Measurements from ENCODE around the gene KLC1.
A peak's percentile ranks its signal among the peaks of the same experiment; 100 is the strongest.

The KLC1 gene

GRCh38 chr14:103696466-103697071 is 67.6 kb downstream of the KLC1 start:
- TF ChIP-seq ZBTB7A (IDR thresholded peaks at IDR 0.05; ENCODE audit: low read depth) (peak; percentile 63; the same call in 1 of the 2 replicates), FOXM1 (IDR thresholded peaks at IDR 0.05; ENCODE audit: borderline replicate concordance, low read depth) (no peak)

DNA sequence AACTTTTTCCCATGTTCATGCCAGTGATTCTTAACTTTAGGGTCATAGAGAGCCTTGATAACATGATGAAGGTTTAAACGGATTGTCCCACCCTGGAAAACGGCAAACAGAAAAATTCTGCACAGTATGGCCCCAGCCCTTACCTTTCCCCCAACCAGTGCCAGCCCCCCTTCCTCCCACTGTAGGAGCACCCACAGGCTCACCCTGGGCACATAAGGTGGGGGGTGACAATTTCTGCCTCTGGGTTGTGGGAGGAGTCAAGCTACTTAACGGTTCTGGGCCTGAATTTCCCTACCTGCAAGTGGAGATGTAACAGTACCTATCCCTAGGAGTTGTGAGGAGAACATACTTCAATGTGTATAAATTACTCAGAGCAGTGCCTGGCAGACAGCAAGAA is 68.2 kb downstream of the KLC1 start:
- TF ChIP-seq TEAD4 (IDR thresholded peaks at IDR 0.05): no peak

- TF ChIP-seq FOXM1 (IDR thresholded peaks at IDR 0.05; ENCODE audit: borderline replicate concordance, low read depth) (no peak), YY1 (IDR thresholded peaks at IDR 0.05; ENCODE audit: low read depth) (no peak), TEAD4 (IDR thresholded peaks at IDR 0.05) (no peak)
These were observed 68.8 kb downstream of the KLC1 start for GRCh38 chr14:103697603-103698379.

DNA sequence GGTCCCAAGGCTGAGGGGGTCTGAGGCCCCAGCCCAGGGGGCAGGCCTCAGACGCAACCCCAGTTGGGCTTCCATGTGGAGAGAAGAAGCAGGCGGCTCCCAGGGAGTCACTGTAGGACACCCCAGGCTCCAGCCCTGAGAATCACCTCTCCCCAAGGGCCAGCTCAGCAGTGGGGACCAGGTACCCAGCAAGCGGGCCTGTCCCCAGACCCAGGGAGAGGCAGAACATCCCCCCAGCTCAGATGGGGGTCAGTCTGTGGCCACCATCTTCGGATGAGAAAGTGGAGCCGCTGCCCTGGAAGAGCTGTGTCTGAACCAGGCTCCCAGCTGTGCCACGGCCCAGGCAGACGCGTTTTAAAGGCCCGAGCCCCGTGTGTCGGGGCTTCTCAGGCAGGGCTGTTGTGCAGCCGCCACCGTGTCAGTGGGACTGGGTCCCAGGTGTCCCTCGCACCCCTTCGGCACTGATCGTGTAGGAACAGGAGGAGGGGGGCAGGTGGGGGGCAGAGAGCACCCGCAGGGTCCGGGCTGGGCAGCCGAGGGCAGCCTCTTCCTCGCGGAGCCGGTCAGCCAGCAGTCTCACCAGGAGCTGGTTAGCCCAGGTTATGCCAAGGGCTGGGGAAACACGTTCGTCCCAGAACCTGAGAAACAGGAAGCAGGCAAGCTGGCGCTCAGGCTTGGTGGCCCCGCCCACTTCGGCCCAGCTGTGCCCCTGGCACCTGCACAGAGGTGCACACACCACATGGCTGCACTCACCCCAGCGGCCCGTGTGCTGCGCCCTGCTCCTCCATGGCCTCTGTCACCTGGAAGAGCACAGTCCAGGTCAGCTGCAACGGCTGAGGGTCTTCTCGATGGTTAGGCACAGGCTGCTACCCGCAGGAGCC is 69.6 kb downstream of the KLC1 start:
- TF ChIP-seq EP300 (IDR thresholded peaks at IDR 0.05; ENCODE audit: borderline replicate concordance): no peak
- TF ChIP-seq MAX (IDR thresholded peaks at IDR 0.05): peak; percentile 75; the same call in 1 of the 2 replicates
- TF ChIP-seq FOXM1 (IDR thresholded peaks at IDR 0.05; ENCODE audit: borderline replicate concordance, low read depth): no peak
- TF ChIP-seq CEBPB (IDR thresholded peaks at IDR 0.05): no peak
- TF ChIP-seq RAD21 (IDR thresholded peaks at IDR 0.05; ENCODE audit: low read depth): no peak
- TF ChIP-seq TAF1 (IDR thresholded peaks at IDR 0.05; ENCODE audit: low read depth): no peak
- TF ChIP-seq, protein P1, sequence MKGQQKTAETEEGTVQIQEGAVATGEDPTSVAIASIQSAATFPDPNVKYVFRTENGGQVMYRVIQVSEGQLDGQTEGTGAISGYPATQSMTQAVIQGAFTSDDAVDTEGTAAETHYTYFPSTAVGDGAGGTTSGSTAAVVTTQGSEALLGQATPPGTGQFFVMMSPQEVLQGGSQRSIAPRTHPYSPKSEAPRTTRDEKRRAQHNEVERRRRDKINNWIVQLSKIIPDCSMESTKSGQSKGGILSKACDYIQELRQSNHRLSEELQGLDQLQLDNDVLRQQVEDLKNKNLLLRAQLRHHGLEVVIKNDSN (IDR thresholded peaks at IDR 0.05): no peak
- no peak for TF ChIP-seq ZBTB7A (IDR thresholded peaks at IDR 0.05; ENCODE audit: low read depth)
- TF ChIP-seq TCF12 (IDR thresholded peaks at IDR 0.05; ENCODE audit: low read depth): no peak
- TF ChIP-seq, protein P2, sequence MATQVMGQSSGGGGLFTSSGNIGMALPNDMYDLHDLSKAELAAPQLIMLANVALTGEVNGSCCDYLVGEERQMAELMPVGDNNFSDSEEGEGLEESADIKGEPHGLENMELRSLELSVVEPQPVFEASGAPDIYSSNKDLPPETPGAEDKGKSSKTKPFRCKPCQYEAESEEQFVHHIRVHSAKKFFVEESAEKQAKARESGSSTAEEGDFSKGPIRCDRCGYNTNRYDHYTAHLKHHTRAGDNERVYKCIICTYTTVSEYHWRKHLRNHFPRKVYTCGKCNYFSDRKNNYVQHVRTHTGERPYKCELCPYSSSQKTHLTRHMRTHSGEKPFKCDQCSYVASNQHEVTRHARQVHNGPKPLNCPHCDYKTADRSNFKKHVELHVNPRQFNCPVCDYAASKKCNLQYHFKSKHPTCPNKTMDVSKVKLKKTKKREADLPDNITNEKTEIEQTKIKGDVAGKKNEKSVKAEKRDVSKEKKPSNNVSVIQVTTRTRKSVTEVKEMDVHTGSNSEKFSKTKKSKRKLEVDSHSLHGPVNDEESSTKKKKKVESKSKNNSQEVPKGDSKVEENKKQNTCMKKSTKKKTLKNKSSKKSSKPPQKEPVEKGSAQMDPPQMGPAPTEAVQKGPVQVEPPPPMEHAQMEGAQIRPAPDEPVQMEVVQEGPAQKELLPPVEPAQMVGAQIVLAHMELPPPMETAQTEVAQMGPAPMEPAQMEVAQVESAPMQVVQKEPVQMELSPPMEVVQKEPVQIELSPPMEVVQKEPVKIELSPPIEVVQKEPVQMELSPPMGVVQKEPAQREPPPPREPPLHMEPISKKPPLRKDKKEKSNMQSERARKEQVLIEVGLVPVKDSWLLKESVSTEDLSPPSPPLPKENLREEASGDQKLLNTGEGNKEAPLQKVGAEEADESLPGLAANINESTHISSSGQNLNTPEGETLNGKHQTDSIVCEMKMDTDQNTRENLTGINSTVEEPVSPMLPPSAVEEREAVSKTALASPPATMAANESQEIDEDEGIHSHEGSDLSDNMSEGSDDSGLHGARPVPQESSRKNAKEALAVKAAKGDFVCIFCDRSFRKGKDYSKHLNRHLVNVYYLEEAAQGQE (IDR thresholded peaks at IDR 0.05; ENCODE audit: low read depth): no peak
- no peak for TF ChIP-seq TEAD4 (IDR thresholded peaks at IDR 0.05)
- TF ChIP-seq EGR1 (IDR thresholded peaks at IDR 0.05): no peak
- TF ChIP-seq CREB1 (IDR thresholded peaks at IDR 0.05; ENCODE audit: low read depth): no peak
- TF ChIP-seq YY1 (IDR thresholded peaks at IDR 0.05; ENCODE audit: low read depth): no peak
- TF ChIP-seq NFIC (IDR thresholded peaks at IDR 0.05): peak; percentile 34; the same call in 1 of the 2 replicates

DNA sequence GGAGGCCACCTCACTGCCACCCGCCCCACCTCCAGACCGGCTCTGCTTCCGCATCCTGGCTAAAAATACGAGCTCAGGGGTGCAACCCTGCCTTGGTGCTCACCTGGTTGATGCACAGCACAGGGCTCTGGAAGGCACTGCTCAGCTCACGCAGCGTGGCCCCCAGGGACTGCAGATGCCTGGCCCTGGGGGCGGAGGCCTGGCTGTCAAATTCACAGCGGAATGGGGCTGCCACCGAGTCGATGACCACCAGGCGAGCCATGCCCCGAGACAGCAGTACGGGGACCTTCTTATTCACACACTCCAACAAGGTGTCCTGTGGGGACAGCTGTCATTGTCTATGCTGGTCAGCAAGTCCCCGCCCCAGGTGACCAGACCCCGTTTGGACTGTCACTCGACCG is 70.2 kb downstream of the KLC1 start:
- TF ChIP-seq CEBPB (IDR thresholded peaks at IDR 0.05) (no peak), MAX (IDR thresholded peaks at IDR 0.05) (no peak), EGR1 (IDR thresholded peaks at IDR 0.05) (no peak), ZBTB7A (IDR thresholded peaks at IDR 0.05; ENCODE audit: low read depth) (no peak), TCF12 (IDR thresholded peaks at IDR 0.05; ENCODE audit: low read depth) (no peak), CREB1 (IDR thresholded peaks at IDR 0.05; ENCODE audit: low read depth) (no peak), TAF1 (IDR thresholded peaks at IDR 0.05; ENCODE audit: low read depth) (no peak), TEAD4 (IDR thresholded peaks at IDR 0.05) (no peak), YY1 (IDR thresholded peaks at IDR 0.05; ENCODE audit: low read depth) (no peak), NFIC (IDR thresholded peaks at IDR 0.05) (no peak), RAD21 (IDR thresholded peaks at IDR 0.05; ENCODE audit: low read depth) (no peak), EP300 (IDR thresholded peaks at IDR 0.05; ENCODE audit: borderline replicate concordance) (no peak), FOXM1 (IDR thresholded peaks at IDR 0.05; ENCODE audit: borderline replicate concordance, low read depth) (no peak)
- TF ChIP-seq, protein P2 (IDR thresholded peaks at IDR 0.05; ENCODE audit: low read depth): no peak
- TF ChIP-seq, protein P1 (IDR thresholded peaks at IDR 0.05): no peak
